HEK293T (cell line): ENCODE data around the gene HPCAL1.

ENCODE experiments used
- CTBP1 ChIP-seq: fragments of 450-650 bp; IDR thresholded peaks from 2 replicates; pipeline ENCODE4 v1.6.1; 2016; ENCODE audit warnings: borderline replicate concordance
- FOXM1 ChIP-seq: fragments of 450-650 bp; IDR thresholded peaks from 2 replicates; pipeline ENCODE4 v1.6.1; 2017; ENCODE audit warnings: mild to moderate bottlenecking, borderline replicate concordance
- PKNOX1 ChIP-seq: fragments of 450-650 bp; IDR thresholded peaks from 2 replicates; pipeline ENCODE4 v1.6.1; 2016
- SP1 ChIP-seq: fragments of 450-650 bp; IDR thresholded peaks from 2 replicates; pipeline ENCODE4 v1.6.1; 2017
- SUZ12 ChIP-seq: fragments of 450-650 bp; IDR thresholded peaks from 2 replicates; pipeline ENCODE4 v1.6.1; 2016; ENCODE audit warnings: mild to moderate bottlenecking

GRCh38 chr2:10428355-10428754, 125.7 kb downstream of the HPCAL1 start:
- TF ChIP-seq SUZ12 (no peak), PKNOX1 (no peak), CTBP1 (no peak), SP1 (no peak), FOXM1 (no peak)
